Parathyroid adenoma (tissue), 2 donors: ENCODE measurements around the gene ERCC6.

ENCODE experiments used
- H2AFZ ChIP-seq: fragments of 300-600 bp; sonication (generic); one replicate; pipeline ENCODE4 v1.7.0; 2017; ENCODE audit warnings: antibody characterized with exemption, mild to moderate bottlenecking
- H3K27ac ChIP-seq: fragments of 300-600 bp; sonication (generic); one replicate; pipeline ENCODE4 v1.7.0; 2017
- H3K27me3 ChIP-seq: fragments of 300-600 bp; sonication (generic); one replicate; pipeline ENCODE4 v1.7.0; 2017; ENCODE audit warnings: low read length; ENCODE audit not compliant: control insufficient read depth, insufficient read depth
- H3K36me3 ChIP-seq: fragments of 300-600 bp; sonication (generic); one replicate; pipeline ENCODE4 v1.7.0; 2017; ENCODE audit warnings: low read length; ENCODE audit not compliant: control insufficient read depth, insufficient read depth
- H3K4me1 ChIP-seq: fragments of 300-600 bp; sonication (generic); one replicate; pipeline ENCODE4 v1.7.0; 2017; ENCODE audit warnings: control low read depth
- H3K4me2 ChIP-seq: fragments of 300-600 bp; sonication (generic); one replicate; pipeline ENCODE4 v1.7.0; 2017; ENCODE audit warnings: low read length
- H3K4me3 ChIP-seq: fragments of 300-600 bp; sonication (generic); one replicate; pipeline ENCODE4 v1.7.0; 2017; ENCODE audit warnings: low read depth, low read length
- H3K79me2 ChIP-seq: fragments of 300-600 bp; sonication (generic); one replicate; pipeline ENCODE4 v1.7.0; 2017; ENCODE audit warnings: control low read depth
- H3K9ac ChIP-seq: fragments of 300-600 bp; sonication (generic); one replicate; pipeline ENCODE4 v1.7.0; 2017; ENCODE audit warnings: mild to moderate bottlenecking
- H3K9me3 ChIP-seq: fragments of 300-600 bp; sonication (generic); one replicate; pipeline ENCODE4 v1.7.0; 2017; ENCODE audit warnings: low read length; ENCODE audit not compliant: control insufficient read depth
- CTCF ChIP-seq: fragments of 300-600 bp; sonication (generic); IDR thresholded peaks from one replicate; pipeline ENCODE4 v1.7.0; 2017; ENCODE audit warnings: antibody characterized with exemption, mild to moderate bottlenecking
- donor health status: primary hyperparathyroidism.

Gene ERCC6

GRCh38 chr10:49562893-49563292 lies 24.0 kb upstream of the ERCC6 start:
- no peak overlapping the region for H2AFZ ChIP-seq
- H3K79me2 ChIP-seq: no peaks in the 10 kb centered on the region
- H3K36me3 ChIP-seq: no peaks in the 10 kb centered on the region
- H3K9me3 ChIP-seq: no peaks in the 10 kb centered on the region
- H3K27me3 ChIP-seq: no peaks in the 10 kb centered on the region
- no peak overlapping the region for H3K9ac ChIP-seq
- no peaks in the 10 kb centered on the region for H3K4me1 ChIP-seq
- H3K4me2 ChIP-seq: no peak overlapping the region
- TF ChIP-seq CTCF: no peak
- no peak overlapping the region for H3K4me3 ChIP-seq
- H3K27ac ChIP-seq: no peak overlapping the region

GRCh38 chr10:49560526-49560925 lies 21.6 kb upstream of the ERCC6 start:
- Histone ChIP-seq H3K4me3 (no peak overlapping the region), H3K9me3 (no peaks in the 10 kb centered on the region), H3K79me2 (no peaks in the 10 kb centered on the region), H3K36me3 (no peaks in the 10 kb centered on the region), H3K4me1 (no peaks in the 10 kb centered on the region), H3K9ac (no peak overlapping the region), H3K4me2 (no peak overlapping the region), H3K27ac (no peak overlapping the region), H2AFZ (no peak overlapping the region), H3K27me3 (no peaks in the 10 kb centered on the region)
- no peak for TF ChIP-seq CTCF

- no peak overlapping the region for H3K4me3 ChIP-seq
- no peak for TF ChIP-seq CTCF
- no peaks in the 10 kb centered on the region for H3K9me3 ChIP-seq
- H3K27me3 ChIP-seq: no peaks in the 10 kb centered on the region
- no peak overlapping the region for H3K9ac ChIP-seq
- H3K79me2 ChIP-seq: no peaks in the 10 kb centered on the region
- H3K4me2 ChIP-seq: no peak overlapping the region
- H3K4me1 ChIP-seq: no peaks in the 10 kb centered on the region
- no peak overlapping the region for H3K27ac ChIP-seq
- H2AFZ ChIP-seq: no peak overlapping the region
- H3K36me3 ChIP-seq: no peaks in the 10 kb centered on the region
These were observed 20.6 kb upstream of the ERCC6 start for GRCh38 chr10:49559476-49559875.

- H3K9me3 ChIP-seq: no peaks in the 10 kb centered on the region
- no peak for TF ChIP-seq CTCF
- H3K36me3 ChIP-seq: no peaks in the 10 kb centered on the region
- H3K27me3 ChIP-seq: no peaks in the 10 kb centered on the region
- no peaks in the 10 kb centered on the region for H3K79me2 ChIP-seq
- H2AFZ ChIP-seq: no peak overlapping the region
- no peak overlapping the region for H3K9ac ChIP-seq
- no peaks in the 10 kb centered on the region for H3K4me1 ChIP-seq
- H3K4me2 ChIP-seq: no peak overlapping the region
- H3K27ac ChIP-seq: no peak overlapping the region
- H3K4me3 ChIP-seq: no peak overlapping the region
These were observed 19.3 kb upstream of the ERCC6 start for GRCh38 chr10:49558190-49558589.

GRCh38 chr10:49557681-49558080 lies 18.8 kb upstream of the ERCC6 start:
- Histone ChIP-seq H2AFZ (no peak overlapping the region), H3K9ac (no peak overlapping the region), H3K9me3 (no peaks in the 10 kb centered on the region), H3K79me2 (no peaks in the 10 kb centered on the region), H3K27ac (no peak overlapping the region), H3K27me3 (no peaks in the 10 kb centered on the region), H3K4me1 (no peaks in the 10 kb centered on the region), H3K36me3 (no peaks in the 10 kb centered on the region), H3K4me3 (no peak overlapping the region), H3K4me2 (no peak overlapping the region)
- no peak for TF ChIP-seq CTCF
